Calu3 (cell line): ENCODE measurements around the gene STING1. TPM values are rescaled to one million over a fixed set of nuclear protein-coding genes. Genes with fewer than 3 reads are reported as not detected.
A peak's percentile ranks its signal among the peaks of the same experiment; 100 is the strongest.

ENCODE experiments used
- BruUV-seq: library from RNA; stranded (reverse); fragments of 400-500 nt; replicated peaks from 2 replicates; lab custom pipeline; 2021; lab: Mats Ljungman, UMichigan
- CTCF ChIA-PET: fragments of 300-600 bp; sonication (Branson Sonifier 250); formaldehyde crosslinking; loops from one replicate; lab custom pipeline; 2022; ENCODE audit warnings: antibody characterized with exemption; lab: Charles Lee
- DNase-seq: peaks from one replicate; pipeline ENCODE4 v3.0.0; 2022
- H3K27ac Mint-ChIP-seq: one replicate; pipeline ENCODE4 v1.8.0; 2022; ENCODE audit warnings: mixed read lengths; ENCODE audit not compliant: unreplicated experiment
- H3K27me3 Mint-ChIP-seq: one replicate; pipeline ENCODE4 v1.8.0; 2022; ENCODE audit warnings: mixed read lengths; ENCODE audit not compliant: unreplicated experiment
- H3K36me3 Mint-ChIP-seq: one replicate; pipeline ENCODE4 v1.8.0; 2022; ENCODE audit warnings: mild to moderate bottlenecking, moderate library complexity, mixed read lengths; ENCODE audit not compliant: insufficient read depth, unreplicated experiment
- H3K4me1 Mint-ChIP-seq: one replicate; pipeline ENCODE4 v1.8.0; 2022; ENCODE audit warnings: mild to moderate bottlenecking, low read depth, mixed read lengths; ENCODE audit not compliant: unreplicated experiment
- H3K4me3 Mint-ChIP-seq: one replicate; pipeline ENCODE4 v1.8.0; 2022; ENCODE audit warnings: mild to moderate bottlenecking, low read depth, moderate library complexity, mixed read lengths; ENCODE audit not compliant: unreplicated experiment
- H3K9me3 Mint-ChIP-seq: one replicate; pipeline ENCODE4 v1.8.0; 2022; ENCODE audit warnings: low read depth, mixed read lengths; ENCODE audit not compliant: unreplicated experiment
- intact Hi-C: fragments of 100-400 bp; cut with micrococcal nuclease; formaldehyde crosslinking; loops from one replicate; pipeline ENCODE4 v1.10.0; 2022; ENCODE audit not compliant: unreplicated experiment
- total RNA-seq: library from RNA; stranded (reverse); gene quantifications from 2 replicates; pipeline ENCODE4 v1.2.3, GENCODE V29; 2022
- TF ChIP-seq, protein P1 (sequence below): fragments of 200-600 bp; IDR thresholded peaks from one replicate; pipeline ENCODE4 v1.8.0; 2022; ENCODE audit warnings: antibody characterized with exemption; ENCODE audit not compliant: unreplicated experiment

STING1 gene
- total RNA-seq, 1 experiment from 2014 or later: 34.1 TPM

DNA sequence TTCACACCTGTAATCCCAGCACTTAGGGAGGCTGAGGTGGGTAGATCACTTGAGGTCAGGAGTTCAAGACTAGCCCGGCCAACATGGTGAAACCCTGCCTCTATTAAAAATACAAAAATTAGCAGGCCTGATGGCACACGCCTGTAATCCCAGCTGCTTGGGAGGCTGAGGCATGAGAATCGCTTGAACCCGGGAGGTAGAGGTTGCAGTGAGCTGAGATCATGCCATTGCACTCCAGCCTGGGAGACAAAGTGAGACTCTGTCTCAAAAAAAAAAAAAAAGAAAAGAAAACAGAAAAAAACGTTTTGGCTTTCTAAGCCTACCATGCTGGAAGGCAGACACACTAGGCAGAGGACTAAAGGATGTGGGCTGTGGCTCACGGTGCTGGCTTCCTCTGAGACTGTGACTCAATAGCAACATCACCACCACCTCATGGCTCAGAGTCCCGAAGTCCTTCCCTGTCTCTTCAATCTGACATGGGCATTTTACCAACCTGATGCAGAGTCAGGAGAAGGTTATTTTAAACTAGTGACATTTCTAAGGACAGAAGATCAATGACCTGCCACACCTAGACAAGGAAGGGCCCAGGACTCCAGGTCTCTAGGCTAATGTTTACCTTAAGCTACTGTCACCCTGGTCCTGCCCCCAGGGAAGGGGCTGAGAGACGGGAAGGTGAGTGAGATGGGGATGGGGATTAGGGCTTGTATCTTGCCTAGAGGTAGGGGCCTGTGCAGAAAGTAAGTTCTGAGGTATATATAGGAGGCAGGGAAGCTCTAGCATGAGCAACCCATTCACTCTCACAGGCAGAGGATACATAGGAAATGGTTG, 23.8 kb downstream of the STING1 start:
- peaks cover 12% of the 10 kb centered on the region for H3K4me1 Mint-ChIP-seq
- intact Hi-C loops: no loop called here
- no peak overlapping the region for H3K4me3 Mint-ChIP-seq
- H3K27ac Mint-ChIP-seq: peak overlapping the region; percentile 54
- no peaks in the 10 kb centered on the region for H3K9me3 Mint-ChIP-seq
- DNase-seq: peak; percentile 39
- TF ChIP-seq, protein P1, sequence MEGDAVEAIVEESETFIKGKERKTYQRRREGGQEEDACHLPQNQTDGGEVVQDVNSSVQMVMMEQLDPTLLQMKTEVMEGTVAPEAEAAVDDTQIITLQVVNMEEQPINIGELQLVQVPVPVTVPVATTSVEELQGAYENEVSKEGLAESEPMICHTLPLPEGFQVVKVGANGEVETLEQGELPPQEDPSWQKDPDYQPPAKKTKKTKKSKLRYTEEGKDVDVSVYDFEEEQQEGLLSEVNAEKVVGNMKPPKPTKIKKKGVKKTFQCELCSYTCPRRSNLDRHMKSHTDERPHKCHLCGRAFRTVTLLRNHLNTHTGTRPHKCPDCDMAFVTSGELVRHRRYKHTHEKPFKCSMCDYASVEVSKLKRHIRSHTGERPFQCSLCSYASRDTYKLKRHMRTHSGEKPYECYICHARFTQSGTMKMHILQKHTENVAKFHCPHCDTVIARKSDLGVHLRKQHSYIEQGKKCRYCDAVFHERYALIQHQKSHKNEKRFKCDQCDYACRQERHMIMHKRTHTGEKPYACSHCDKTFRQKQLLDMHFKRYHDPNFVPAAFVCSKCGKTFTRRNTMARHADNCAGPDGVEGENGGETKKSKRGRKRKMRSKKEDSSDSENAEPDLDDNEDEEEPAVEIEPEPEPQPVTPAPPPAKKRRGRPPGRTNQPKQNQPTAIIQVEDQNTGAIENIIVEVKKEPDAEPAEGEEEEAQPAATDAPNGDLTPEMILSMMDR: no peak
- CTCF ChIA-PET: interaction anchor here (0.6 to 1.4 kb wide), 6 partner anchors 19 to 193 kb away, joined by 3 to 6 read pairs (median 4); partner anchors contain the start of genes DNAJC18 and STING1
- H3K27me3 Mint-ChIP-seq: no peaks in the 10 kb centered on the region
- BruUV-seq: no TSS peak
- no peaks in the 10 kb centered on the region for H3K36me3 Mint-ChIP-seq

DNA sequence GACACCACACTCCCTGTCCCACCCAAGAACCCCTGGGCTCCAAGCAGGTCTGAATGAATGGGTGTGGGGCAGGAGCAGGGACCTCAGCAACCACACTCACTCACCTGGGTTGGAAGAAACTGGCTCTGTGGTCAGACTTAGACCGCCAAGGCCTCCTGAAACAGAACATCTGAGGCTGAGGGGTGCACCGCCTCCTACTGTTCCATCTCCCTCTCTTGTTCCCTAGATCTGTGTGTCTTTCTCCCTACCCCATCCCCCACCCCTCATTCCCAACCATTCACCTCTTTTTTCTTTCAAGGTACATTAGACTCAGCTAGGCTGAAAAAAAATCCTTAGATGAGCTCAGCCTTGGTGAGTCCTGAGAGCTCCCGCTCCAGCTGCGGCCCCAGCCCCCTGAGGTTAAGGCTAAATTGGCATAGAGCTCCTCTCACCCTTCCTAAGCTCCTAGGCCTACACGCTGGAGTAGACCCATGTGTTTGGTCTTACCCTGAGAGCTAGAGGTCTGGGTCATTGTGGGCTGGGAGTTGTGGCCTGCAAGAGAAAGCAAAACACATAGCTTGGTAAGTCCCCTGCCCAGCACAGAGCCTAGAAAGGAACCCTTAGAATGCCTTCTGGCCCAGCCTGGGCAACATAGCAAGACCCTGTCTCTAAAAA, 24.8 kb downstream of the STING1 start:
- H3K36me3 Mint-ChIP-seq: no peaks in the 10 kb centered on the region
- no peak overlapping the region for H3K27ac Mint-ChIP-seq
- H3K9me3 Mint-ChIP-seq: no peaks in the 10 kb centered on the region
- H3K4me3 Mint-ChIP-seq: no peak overlapping the region
- intact Hi-C loops: no loop called here
- TF ChIP-seq, protein P1: no peak
- no peaks in the 10 kb centered on the region for H3K27me3 Mint-ChIP-seq
- BruUV-seq: no TSS peak
- DNase-seq: no peak
- H3K4me1 Mint-ChIP-seq: peaks cover 12% of the 10 kb centered on the region
- CTCF ChIA-PET: interaction anchor here (0.6 to 0.7 kb wide), 3 partner anchors 40 to 874 kb away, joined by 4 to 5 read pairs (median 4); no protein-coding TSS in a partner anchor

DNA sequence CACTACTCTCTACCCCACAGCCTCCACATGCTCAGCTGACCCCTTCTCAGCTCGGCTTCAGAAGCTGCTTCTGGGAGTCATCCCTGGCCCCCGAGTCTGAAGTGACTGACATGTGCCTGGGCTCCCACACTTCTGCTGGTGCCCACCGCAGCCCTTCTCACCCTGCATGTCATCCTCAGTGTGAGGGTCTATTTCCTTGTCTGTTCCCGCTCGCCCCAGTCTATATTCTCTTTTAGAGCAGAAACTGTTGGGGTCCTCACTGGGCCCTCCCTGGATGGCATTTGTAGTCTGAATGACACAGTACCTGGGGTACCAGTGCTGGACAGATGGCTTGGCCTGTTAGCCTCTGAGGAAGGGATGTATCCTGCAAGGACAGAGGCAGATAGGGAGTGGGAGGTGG, 25.3 kb downstream of the STING1 start:
- TF ChIP-seq, protein P1: no peak
- BruUV-seq: no TSS peak
- DNase-seq: no peak
- intact Hi-C loops: no loop called here
- CTCF ChIA-PET: no interaction called here
- Mint-ChIP-seq H3K9me3 (no peaks in the 10 kb centered on the region), H3K27ac (no peak overlapping the region), H3K36me3 (no peaks in the 10 kb centered on the region), H3K4me1 (peaks cover 12% of the 10 kb centered on the region), H3K27me3 (no peaks in the 10 kb centered on the region), H3K4me3 (no peak overlapping the region)

DNA sequence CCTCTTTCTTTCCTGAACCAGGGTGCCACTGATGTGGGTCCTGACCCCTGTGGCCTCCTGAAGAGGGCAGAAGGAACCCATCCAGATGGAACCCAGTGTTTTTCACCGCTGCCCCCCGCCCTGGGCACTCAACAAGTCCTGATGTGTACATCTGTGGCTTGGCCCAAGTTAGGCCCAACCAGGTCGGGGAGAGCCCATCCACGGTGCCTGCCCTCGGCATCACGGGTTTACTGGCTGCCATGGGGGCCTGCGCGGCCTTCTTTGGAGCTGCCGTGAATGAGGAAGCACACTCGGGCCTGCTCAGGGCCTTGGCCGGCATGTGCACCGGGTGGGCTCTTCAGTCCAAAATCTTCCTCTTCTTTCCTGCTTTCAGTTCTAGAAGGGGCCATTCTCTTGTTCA, 25.8 kb downstream of the STING1 start:
- DNase-seq: no peak
- Mint-ChIP-seq H3K27ac (no peak overlapping the region), H3K9me3 (no peaks in the 10 kb centered on the region), H3K4me1 (peaks cover 12% of the 10 kb centered on the region), H3K27me3 (no peaks in the 10 kb centered on the region), H3K4me3 (no peak overlapping the region), H3K36me3 (no peaks in the 10 kb centered on the region)
- CTCF ChIA-PET: no interaction called here
- intact Hi-C loops: no loop called here
- BruUV-seq: no TSS peak
- TF ChIP-seq, protein P1: no peak
